ENCODE results near the gene SPPL3. TPM values are rescaled to one million over a fixed set of nuclear protein-coding genes. Genes with fewer than 3 reads are reported as not detected.

SPPL3 gene
- 9.6 and 18.8 TPM in 2 replicates for polyA plus RNA-seq (2012; rRNA removed)
- 31.9 and 33.6 TPM in 2 replicates for polyA plus RNA-seq (2012; cell fraction: cytosol; rRNA removed)
- polyA plus RNA-seq (2012; cell fraction: nucleus; rRNA removed), result 9.8 and 17.6 TPM in 2 replicates

- Histone ChIP-seq H3K9ac (peak within 1 kb of the TSS; percentile 82), H3K36me3 (replicated peaks in 1 of 2; ENCODE audit: control insufficient read depth in 1 of 2, insufficient read depth in 2 of 2, low read length in 1 of 2) (peaks cover 3 to 5% of the 10 kb centered on the region in 2 experiments), H3K4me1 (ENCODE audit: control insufficient read depth in 1 of 2, insufficient read depth in 2 of 2, low read depth in 1 of 2, low read length in 1 of 2) (peaks cover 0 to 20% of the 10 kb centered on the region in 2 experiments; a peak in 2 of 4 replicates), H4K20me1 (ENCODE audit: insufficient read depth) (peaks cover 27% of the 10 kb centered on the region), H3K9me2 (no peaks in the 10 kb centered on the region), H3K4me3 (ENCODE audit: low read depth in 2 of 2, low read length in 1 of 2) (peak within 1 kb of the TSS; percentile 86 to 94), H3F3A (replicated peaks; ENCODE audit: insufficient read depth) (no peaks in the 10 kb centered on the region), H3K9me3 (no peaks in the 10 kb centered on the region), H3K27me3 (ENCODE audit: insufficient read depth) (no peaks in the 10 kb centered on the region), H3K79me2 (ENCODE audit: insufficient read depth) (peaks cover 46% of the 10 kb centered on the region), H2AFZ (ENCODE audit: low read depth) (peak within 1 kb of the TSS; percentile 100), H3K4me2 (peak within 1 kb of the TSS; percentile 85), H3K27ac (ENCODE audit: low read depth in 2 of 2, low read length in 1 of 2) (peak within 1 kb of the TSS in 1 of 2 experiments; percentile 78; a peak in 1 of 4 replicates)
- peak; percentile 99 for DNase-seq
- 0% methylated on average over 2 of the region's 66 CpGs for WGBS (ENCODE audit: low lambda C conversion rate)
- ChIA-PET POLR2A (no interaction called here), CTCF (interaction anchor here (1.3 kb wide), 1 partner anchor 321 kb away, joined by 4 read pairs; no protein-coding TSS in a partner anchor)
- peak; percentile 66; the same call in 1 of the 2 replicates for TF ChIP-seq SIN3A (IDR thresholded peaks at IDR 0.05; ENCODE audit: borderline replicate concordance, low read depth, low read length)
- TF ChIP-seq USF1 (IDR thresholded peaks at IDR 0.05; ENCODE audit: borderline replicate concordance, low read depth), result peak; percentile 99
- peak; percentile 73 for TF ChIP-seq MAX (IDR thresholded peaks at IDR 0.05; ENCODE audit: low read depth)
- TF ChIP-seq EP300 (IDR thresholded peaks at IDR 0.05; ENCODE audit: borderline replicate concordance in 1 of 2, low read depth in 1 of 2, low read length in 1 of 2), result no peak
- TF ChIP-seq MXI1 (IDR thresholded peaks at IDR 0.05; ENCODE audit: low read depth, low read length), result 0 out of 2 replicates have a peak, but pooled peaks have one; percentile 40
- 0 out of 2 replicates have a peak, but pooled peaks have one; percentile 3 for TF ChIP-seq YY1 (IDR thresholded peaks at IDR 0.05; ENCODE audit: low read depth)
- TF ChIP-seq RCOR1 (IDR thresholded peaks at IDR 0.05; ENCODE audit: low read length), result peak; percentile 55
- no peak for TF ChIP-seq JUND (IDR thresholded peaks at IDR 0.05)
- no peak for TF ChIP-seq RXRA (IDR thresholded peaks at IDR 0.05; ENCODE audit: borderline replicate concordance, low read depth)
- peak; percentile 67 for TF ChIP-seq TAF1 (IDR thresholded peaks at IDR 0.05; ENCODE audit: borderline replicate concordance, low read depth, low read length)
- peak; percentile 89 for TF ChIP-seq NRF1 (IDR thresholded peaks at IDR 0.05; ENCODE audit: low read depth, low read length)
- no peak for TF ChIP-seq SMC3 (IDR thresholded peaks at IDR 0.05; ENCODE audit: low read depth, low read length)
- peak; percentile 66 for TF ChIP-seq POLR2AphosphoS5 (IDR thresholded peaks at IDR 0.05; ENCODE audit: low read depth, low read length)
- TF ChIP-seq USF2 (IDR thresholded peaks at IDR 0.05; ENCODE audit: borderline replicate concordance, low read depth, low read length), result peak; percentile 99
- peak; percentile 94 for TF ChIP-seq PBX3 (IDR thresholded peaks at IDR 0.05)
Observed at GRCh38 chr12:120904197-120904773, at the start of gene SPPL3. TSS of gene SPPL3 (minus strand) at chr12:120904358. CDS start at chr12:120903867, 491 bp downstream.
